Gastroesophageal sphincter (tissue), 4 donors: ENCODE measurements around the gene BRD7. TPM values are rescaled to one million over a fixed set of nuclear protein-coding genes. Genes with fewer than 3 reads are reported as not detected.

Experiments
- ATAC-seq: fragments of 150-250 bp; one replicate; pipeline ENCODE4 v1.9.1; 2016; ENCODE audit warnings: mild to moderate bottlenecking, moderate library complexity
- H3K27ac ChIP-seq, 4 donors: fragments of 200-600 bp; sonication (generic) in 3 of 4; 1 replicate in 3 of 4; 2 replicates in 1 of 4; pipeline ENCODE4 v1.5.1; 2016 to 2019
- H3K27me3 ChIP-seq: fragments of 200-600 bp; sonication (generic); one replicate; pipeline ENCODE4 v1.5.1; 2019
- H3K36me3 ChIP-seq, 2 donors: fragments of 200-600 bp; sonication (generic); one replicate each; pipeline ENCODE4 v1.5.1; 2019; ENCODE audit warnings: control low read depth in 1 of 2
- H3K4me1 ChIP-seq, 3 donors: fragments of 200-600 bp; sonication (generic); 1 replicate in 2 of 3; 2 replicates in 1 of 3; pipeline ENCODE4 v1.5.1; 2016 to 2019; ENCODE audit warnings: control low read depth in 2 of 3
- H3K4me3 ChIP-seq, 2 donors: fragments of 200-600 bp; sonication (generic); one replicate each; pipeline ENCODE4 v1.5.1; 2019; ENCODE audit warnings: mild to moderate bottlenecking in 1 of 2, moderate library complexity in 1 of 2
- H3K9me3 ChIP-seq, 3 donors: fragments of 200-600 bp; sonication (generic); one replicate each; pipeline ENCODE4 v1.5.1; 2017 to 2019; ENCODE audit warnings: control low read depth in 2 of 3
- EP300 ChIP-seq: sonication (generic); formaldehyde crosslinking; IDR thresholded peaks from one replicate; pipeline ENCODE4 v1.6.1; 2017; ENCODE audit warnings: antibody characterized with exemption, mild to moderate bottlenecking
- POLR2A ChIP-seq, 2 donors: fragments of 450-650 bp; IDR thresholded peaks; one replicate each; pipeline ENCODE4 v1.6.1; 2017; ENCODE audit warnings: antibody characterized with exemption in 2 of 2, mild to moderate bottlenecking in 2 of 2, moderate library complexity in 1 of 2
- POLR2AphosphoS5 ChIP-seq: sonication (generic); formaldehyde crosslinking; IDR thresholded peaks from one replicate; pipeline ENCODE4 v1.6.1; 2017; ENCODE audit warnings: antibody characterized with exemption
- WGBS, 2 donors: methylation state at CpG; one replicate each; pipeline ENCODE4 v1.1.5; 2018; ENCODE audit warnings: low coverage in 1 of 2; 5-methylcytosine and 5-hydroxymethylcytosine counted together
- small RNA-seq, 4 donors: library from RNA; depleted of rRNA; stranded (forward); fragments of <200 nt; gene quantifications; one replicate each; pipeline ENCODE3, GENCODE V24; 2016
- total RNA-seq, 4 donors: library from RNA; depleted of rRNA; stranded (reverse); fragments of >200 nt; gene quantifications; one replicate each; pipeline ENCODE4 v1.1.0, GENCODE V29; 2016
- TF ChIP-seq, protein P1 (sequence below), 4 experiments: fragments of 200-600 bp in 2 of 4; fragments of 450-650 bp in 2 of 4; sonication (generic) in 1 of 4; IDR thresholded peaks; one replicate each; pipeline ENCODE4 v1.5.1; 2017 to 2019; ENCODE audit warnings: antibody characterized with exemption in 4 of 4, mild to moderate bottlenecking in 2 of 4, moderate library complexity in 2 of 4

Gene BRD7
- total RNA-seq, 4 donors from 2014 or later, result 59.1 to 84.0 (median 70.5) TPM

DNA sequence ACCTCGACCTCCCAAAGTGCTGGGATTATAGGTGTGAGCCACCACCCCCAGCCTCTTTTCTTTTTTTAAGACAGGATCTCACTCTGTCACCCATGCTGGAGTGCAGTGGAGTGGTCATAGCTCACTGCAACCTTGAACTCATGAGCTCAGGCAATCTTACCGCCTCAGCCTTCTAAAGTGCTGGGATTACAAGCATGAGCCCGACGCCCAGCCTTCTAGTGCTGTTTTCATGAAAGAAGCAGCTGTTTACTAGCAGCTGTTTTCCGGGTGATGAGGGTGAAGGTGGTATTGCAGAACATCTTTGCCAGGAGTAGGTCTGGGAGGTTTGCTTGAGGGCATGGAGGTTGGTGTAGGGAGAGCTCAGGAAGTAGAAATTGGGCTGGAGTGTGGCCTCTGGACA, 100.4 kb downstream of the BRD7 start:
- WGBS, 2 donors, result 83% methylated on average over 4 of the region's 5 CpGs; no CpG with 5 or more reads in 1 of the 2 donors
- H3K27ac ChIP-seq, result no peak overlapping the region
- no peak for ATAC-seq
- H3K36me3 ChIP-seq, result no peaks in the 10 kb centered on the region
- no peaks in the 10 kb centered on the region for H3K9me3 ChIP-seq
- H3K27me3 ChIP-seq, result no peaks in the 10 kb centered on the region
- peaks cover 0 to 27% (median 4%) of the 10 kb centered on the region in 3 donors for H3K4me1 ChIP-seq
- H3K4me3 ChIP-seq, result no peak overlapping the region
- TF ChIP-seq POLR2A (IDR thresholded peaks at IDR 0.05) (no peak), EP300 (no peak), POLR2AphosphoS5 (no peak)
- TF ChIP-seq, protein P1, sequence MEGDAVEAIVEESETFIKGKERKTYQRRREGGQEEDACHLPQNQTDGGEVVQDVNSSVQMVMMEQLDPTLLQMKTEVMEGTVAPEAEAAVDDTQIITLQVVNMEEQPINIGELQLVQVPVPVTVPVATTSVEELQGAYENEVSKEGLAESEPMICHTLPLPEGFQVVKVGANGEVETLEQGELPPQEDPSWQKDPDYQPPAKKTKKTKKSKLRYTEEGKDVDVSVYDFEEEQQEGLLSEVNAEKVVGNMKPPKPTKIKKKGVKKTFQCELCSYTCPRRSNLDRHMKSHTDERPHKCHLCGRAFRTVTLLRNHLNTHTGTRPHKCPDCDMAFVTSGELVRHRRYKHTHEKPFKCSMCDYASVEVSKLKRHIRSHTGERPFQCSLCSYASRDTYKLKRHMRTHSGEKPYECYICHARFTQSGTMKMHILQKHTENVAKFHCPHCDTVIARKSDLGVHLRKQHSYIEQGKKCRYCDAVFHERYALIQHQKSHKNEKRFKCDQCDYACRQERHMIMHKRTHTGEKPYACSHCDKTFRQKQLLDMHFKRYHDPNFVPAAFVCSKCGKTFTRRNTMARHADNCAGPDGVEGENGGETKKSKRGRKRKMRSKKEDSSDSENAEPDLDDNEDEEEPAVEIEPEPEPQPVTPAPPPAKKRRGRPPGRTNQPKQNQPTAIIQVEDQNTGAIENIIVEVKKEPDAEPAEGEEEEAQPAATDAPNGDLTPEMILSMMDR (IDR thresholded peaks at IDR 0.05), result no peak

DNA sequence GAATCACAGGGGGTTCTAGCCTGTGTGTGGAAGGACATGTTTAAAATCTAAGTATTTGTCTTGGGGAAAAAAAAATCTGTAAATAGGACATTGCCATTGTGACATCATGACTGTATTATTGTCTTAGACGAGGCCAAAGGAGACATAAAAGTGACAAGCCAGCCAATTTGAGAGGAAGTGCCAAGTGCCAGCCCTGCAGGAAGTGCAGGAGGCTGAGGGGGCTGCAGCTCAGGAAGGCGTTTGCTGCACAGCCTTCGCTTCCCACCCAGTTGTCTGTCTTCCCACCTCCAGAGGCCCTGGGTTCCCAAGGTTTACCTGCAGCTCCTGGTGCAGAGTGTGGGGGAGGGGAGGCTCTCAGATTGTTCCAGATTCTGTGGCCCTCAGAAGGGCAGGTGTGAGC, 101.1 kb downstream of the BRD7 start:
- TF ChIP-seq POLR2A (IDR thresholded peaks at IDR 0.05), result no peak
- no peak for TF ChIP-seq POLR2AphosphoS5
- TF ChIP-seq, protein P1 (IDR thresholded peaks at IDR 0.05), result no peak
- TF ChIP-seq EP300, result no peak
- H3K27me3 ChIP-seq, result no peaks in the 10 kb centered on the region
- no peak for ATAC-seq
- no peaks in the 10 kb centered on the region for H3K9me3 ChIP-seq
- H3K27ac ChIP-seq, result peak overlapping the region in 1 of 4 donors; percentile 65
- H3K36me3 ChIP-seq, result no peaks in the 10 kb centered on the region
- peaks cover 0 to 27% (median 4%) of the 10 kb centered on the region in 3 donors for H3K4me1 ChIP-seq
- WGBS, 2 donors, result 25% methylated on average over 1 of the region's 3 CpGs; no CpG with 5 or more reads in 1 of the 2 donors
- no peak overlapping the region for H3K4me3 ChIP-seq

DNA sequence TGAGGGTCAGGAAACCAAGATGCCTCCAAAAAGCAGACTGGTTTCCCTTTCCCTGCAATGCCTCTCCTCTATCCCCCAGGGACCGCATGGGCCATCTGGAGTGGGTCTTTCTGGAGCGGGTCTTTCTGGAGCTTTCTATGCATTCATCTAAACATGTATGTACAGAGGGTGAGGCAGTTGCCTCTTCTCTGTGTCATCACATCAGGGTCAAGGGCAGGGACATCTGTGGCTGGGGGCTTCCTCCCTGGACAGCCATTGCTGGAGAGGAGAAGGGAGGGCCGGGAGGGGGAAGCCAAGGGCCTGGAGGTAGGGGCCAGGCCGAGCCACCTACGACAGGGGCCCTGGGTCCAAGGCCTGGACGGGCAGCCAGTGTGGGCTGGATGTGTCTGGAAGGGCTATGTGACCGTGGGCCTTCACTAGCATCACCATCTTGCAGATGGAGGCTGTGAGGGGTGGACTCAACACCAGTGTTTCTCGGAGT, 101.6 kb downstream of the BRD7 start:
- 92 to 94% methylated on average over 2 to 5 of the region's 8 CpGs for WGBS, 2 donors
- no peaks in the 10 kb centered on the region for H3K36me3 ChIP-seq
- H3K27ac ChIP-seq, result peak overlapping the region in 2 of 4 donors; percentile 54 to 65
- ATAC-seq, result no peak
- no peaks in the 10 kb centered on the region for H3K9me3 ChIP-seq
- H3K4me1 ChIP-seq, result peaks cover 0 to 30% (median 4%) of the 10 kb centered on the region in 3 donors
- H3K4me3 ChIP-seq, result peak overlapping the region in 1 of 2 donors; percentile 44
- no peaks in the 10 kb centered on the region for H3K27me3 ChIP-seq
- TF ChIP-seq EP300 (no peak), POLR2A (IDR thresholded peaks at IDR 0.05) (no peak), POLR2AphosphoS5 (no peak)
- TF ChIP-seq, protein P1 (IDR thresholded peaks at IDR 0.05), result no peak

DNA sequence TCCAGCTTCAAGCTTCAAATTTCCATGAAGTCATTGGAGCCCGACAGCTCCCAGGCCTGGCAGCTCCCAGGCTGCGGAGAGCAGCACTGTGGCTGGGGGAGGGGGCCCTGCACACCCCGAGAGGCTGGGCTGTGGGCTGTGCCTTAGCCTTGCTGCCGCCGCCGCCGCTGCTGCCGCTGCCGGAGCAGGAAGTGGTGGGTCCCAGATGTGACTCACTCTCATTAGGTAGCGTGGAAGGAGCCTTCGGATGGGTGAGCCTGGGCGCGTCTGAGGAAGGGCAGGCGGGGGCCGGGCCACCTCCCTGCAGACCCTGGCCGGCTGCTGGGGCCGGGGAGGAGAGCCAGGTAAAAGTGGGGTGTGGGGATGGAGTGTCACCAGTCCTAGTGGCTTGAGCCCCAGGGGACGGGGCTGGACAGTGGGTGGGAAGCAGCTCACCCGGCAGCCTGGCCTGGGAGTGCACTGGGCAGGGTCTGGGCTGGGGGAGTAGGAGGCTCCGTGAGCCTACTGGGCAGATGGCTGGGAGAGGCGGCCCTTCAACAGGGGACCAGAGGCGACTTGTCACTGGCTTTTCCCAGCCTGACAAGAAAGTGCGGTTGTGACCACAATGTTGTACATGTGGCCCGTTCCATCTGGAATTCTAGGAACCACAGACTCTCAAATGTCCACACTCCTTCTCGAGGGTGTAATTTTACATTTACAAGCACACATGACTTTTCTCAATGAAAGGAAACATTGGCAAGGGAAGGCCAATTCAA, 102.3 kb downstream of the BRD7 start, which contains the start of gene ADCY7:
ADCY7 (plus strand) TSS at position 215 of the 755 bp plus-strand sequence. CDS start 21,629 bp downstream, outside the sequence.
- H3K4me3 ChIP-seq, result peak within 1 kb of the TSS in 1 of 2 donors; percentile 44
- peaks cover 0 to 37% (median 4%) of the 10 kb centered on the region in 3 donors for H3K4me1 ChIP-seq
- peak within 1 kb of the TSS in 3 of 4 donors; percentile 51 to 65 (median 54) for H3K27ac ChIP-seq
- no peaks in the 10 kb centered on the region for H3K9me3 ChIP-seq
- ATAC-seq, result peak; percentile 78
- no peaks in the 10 kb centered on the region for H3K27me3 ChIP-seq
- TF ChIP-seq POLR2A (IDR thresholded peaks at IDR 0.05), result peak in 1 of 2 donors; percentile 11
- TF ChIP-seq POLR2AphosphoS5, result no peak
- WGBS, 2 donors, result 34 to 35% methylated on average over 5 to 13 of the region's 25 CpGs
- H3K36me3 ChIP-seq, result no peaks in the 10 kb centered on the region

Small RNA genes within 50 kb of the gene (small RNA-seq; reads per million reads assigned to genes)
- 0 reads per million in 4 donors for gene MIR6771

Other genes starting within 250 kb of the BRD7 start
- gene TENT4B, start 215.7 kb downstream of the BRD7 start, total RNA-seq, result 10 to 100 TPM; 13.9 to 25.7 (median 20.9) TPM
- gene ADCY7, start 102.4 kb downstream of the BRD7 start, total RNA-seq, result 10 to 100 TPM; 12.7 to 23.5 (median 19.3) TPM
- gene NKD1, start 179.4 kb upstream of the BRD7 start, total RNA-seq, result 10 to 100 TPM; 27.7 to 69.2 (median 48.7) TPM